Duodenal mucosa (tissue), 2 donors: ENCODE data around the gene POLR3E.

Experiments
- H3K27ac ChIP-seq: one replicate; pipeline ENCODE4 v1.7.0; 2013; ENCODE audit warnings: low read depth, low read length
- H3K27me3 ChIP-seq, 2 donors: one replicate each; pipeline ENCODE4 v1.7.0; 2013; ENCODE audit warnings: low read length in 2 of 2, control low read depth in 1 of 2; ENCODE audit not compliant: insufficient read depth in 2 of 2, control insufficient read depth in 1 of 2
- H3K36me3 ChIP-seq, 2 donors: one replicate each; pipeline ENCODE4 v1.7.0; 2013; ENCODE audit warnings: low read length in 2 of 2, control low read depth in 1 of 2; ENCODE audit not compliant: insufficient read depth in 2 of 2, control insufficient read depth in 1 of 2
- H3K4me1 ChIP-seq, 2 donors: one replicate each; pipeline ENCODE4 v1.7.0; 2013; ENCODE audit warnings: low read length in 2 of 2, control low read depth in 1 of 2; ENCODE audit not compliant: insufficient read depth in 2 of 2, control insufficient read depth in 1 of 2
- H3K4me3 ChIP-seq, 2 donors: one replicate each; pipeline ENCODE4 v1.7.0; 2013; ENCODE audit warnings: low read length in 2 of 2, low read depth in 1 of 2
- H3K9ac ChIP-seq, 2 donors: one replicate each; pipeline ENCODE4 v1.7.0; 2013; ENCODE audit warnings: low read length in 2 of 2, low read depth in 1 of 2
- H3K9me3 ChIP-seq, 2 donors: one replicate each; pipeline ENCODE4 v1.7.0; 2013; ENCODE audit warnings: low read length in 2 of 2, control low read depth in 1 of 2; ENCODE audit not compliant: control insufficient read depth in 1 of 2

Gene POLR3E

DNA sequence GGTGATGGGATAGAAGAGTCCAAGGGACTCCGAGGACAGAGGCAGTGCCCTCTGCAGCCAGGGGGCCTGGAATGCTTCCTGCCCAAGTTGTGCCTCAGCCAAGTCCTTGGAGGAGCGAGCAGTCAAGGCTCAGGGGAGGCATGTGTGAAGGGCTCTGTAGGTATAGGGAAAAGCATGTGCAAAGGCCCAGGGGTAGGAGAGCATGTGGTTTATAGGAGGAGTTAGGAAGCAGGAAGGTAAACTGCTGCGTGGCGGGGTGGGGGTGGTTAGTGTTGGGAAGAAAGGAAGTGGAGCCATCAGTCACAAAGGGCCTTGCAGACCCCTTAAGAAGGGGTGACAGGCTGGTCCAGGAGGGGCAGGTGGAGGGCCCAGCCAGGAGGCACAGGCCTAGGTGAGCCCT, 7.2 kb downstream of the POLR3E start:
- H3K36me3 ChIP-seq: peaks cover 35 to 72% of the 10 kb centered on the region in 2 donors

DNA sequence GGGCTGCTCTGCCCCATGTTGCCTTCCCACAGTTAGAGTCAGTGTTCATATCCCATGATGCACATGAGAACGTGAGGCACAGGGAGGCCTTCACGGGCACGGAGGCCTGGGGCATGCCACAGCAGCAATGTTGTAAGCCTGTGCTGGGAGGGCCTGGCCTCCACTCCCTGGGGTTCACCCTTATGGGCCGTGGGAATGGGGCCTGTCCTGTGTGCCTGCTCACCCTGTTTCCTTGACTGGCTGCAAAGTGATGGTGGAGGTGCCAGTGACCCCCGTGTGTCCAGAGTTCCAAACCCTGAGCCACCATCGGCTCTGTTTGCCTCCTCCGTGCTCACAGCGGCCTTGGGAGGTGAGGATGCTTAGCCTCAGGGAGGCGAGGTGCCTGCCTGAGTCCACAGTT, 9.6 kb downstream of the POLR3E start:
- Histone ChIP-seq H3K4me3 (no peak overlapping the region), H3K4me1 (no peaks in the 10 kb centered on the region), H3K9ac (no peak overlapping the region), H3K27ac (no peak overlapping the region), H3K27me3 (no peaks in the 10 kb centered on the region), H3K9me3 (no peaks in the 10 kb centered on the region), H3K36me3 (peaks cover 42 to 88% of the 10 kb centered on the region in 2 donors)

More for the DNA sequence above, 7.2 kb downstream of the POLR3E start:
- H3K9ac ChIP-seq: no peak overlapping the region
- H3K27me3 ChIP-seq: no peaks in the 10 kb centered on the region
- no peaks in the 10 kb centered on the region for H3K9me3 ChIP-seq
- H3K4me3 ChIP-seq: no peak overlapping the region
- H3K4me1 ChIP-seq: peaks cover 4 to 9% of the 10 kb centered on the region in 2 donors
- no peak overlapping the region for H3K27ac ChIP-seq

GRCh38 chr16:22307838-22308237, 10.6 kb downstream of the POLR3E start:
- Histone ChIP-seq H3K9me3 (no peaks in the 10 kb centered on the region), H3K9ac (no peak overlapping the region), H3K4me3 (no peak overlapping the region), H3K36me3 (peaks cover 37 to 84% of the 10 kb centered on the region in 2 donors), H3K4me1 (no peaks in the 10 kb centered on the region), H3K27ac (no peak overlapping the region), H3K27me3 (no peaks in the 10 kb centered on the region)

GRCh38 chr16:22308824-22309520, 11.8 kb downstream of the POLR3E start:
- H3K27me3 ChIP-seq: no peaks in the 10 kb centered on the region
- H3K4me1 ChIP-seq: no peaks in the 10 kb centered on the region
- H3K9me3 ChIP-seq: no peaks in the 10 kb centered on the region
- H3K27ac ChIP-seq: no peak overlapping the region
- no peak overlapping the region for H3K9ac ChIP-seq
- H3K36me3 ChIP-seq: peaks cover 43 to 87% of the 10 kb centered on the region in 2 donors
- H3K4me3 ChIP-seq: no peak overlapping the region

- Histone ChIP-seq H3K27ac (no peak overlapping the region), H3K4me3 (no peak overlapping the region), H3K27me3 (no peaks in the 10 kb centered on the region), H3K4me1 (no peaks in the 10 kb centered on the region), H3K9me3 (no peaks in the 10 kb centered on the region), H3K9ac (no peak overlapping the region), H3K36me3 (peaks cover 32 to 85% of the 10 kb centered on the region in 2 donors)
Observed at GRCh38 chr16:22311520-22311919, 14.3 kb downstream of the POLR3E start.

- Histone ChIP-seq H3K9me3 (no peaks in the 10 kb centered on the region), H3K27ac (no peak overlapping the region), H3K4me1 (no peaks in the 10 kb centered on the region)
Observed at GRCh38 chr16:22312897-22313781, 15.9 kb downstream of the POLR3E start.

GRCh38 chr16:22313876-22314470, 16.8 kb downstream of the POLR3E start:
- H3K9ac ChIP-seq: no peak overlapping the region
- no peaks in the 10 kb centered on the region for H3K9me3 ChIP-seq
- H3K27me3 ChIP-seq: no peaks in the 10 kb centered on the region
- H3K27ac ChIP-seq: no peak overlapping the region
- H3K4me1 ChIP-seq: no peaks in the 10 kb centered on the region
- no peak overlapping the region for H3K4me3 ChIP-seq
- peaks cover 34 to 81% of the 10 kb centered on the region in 2 donors for H3K36me3 ChIP-seq

More at GRCh38 chr16:22312897-22313781, 15.9 kb downstream of the POLR3E start:
- Histone ChIP-seq H3K36me3 (peaks cover 32 to 83% of the 10 kb centered on the region in 2 donors), H3K9ac (no peak overlapping the region), H3K27me3 (no peaks in the 10 kb centered on the region), H3K4me3 (no peak overlapping the region)

DNA sequence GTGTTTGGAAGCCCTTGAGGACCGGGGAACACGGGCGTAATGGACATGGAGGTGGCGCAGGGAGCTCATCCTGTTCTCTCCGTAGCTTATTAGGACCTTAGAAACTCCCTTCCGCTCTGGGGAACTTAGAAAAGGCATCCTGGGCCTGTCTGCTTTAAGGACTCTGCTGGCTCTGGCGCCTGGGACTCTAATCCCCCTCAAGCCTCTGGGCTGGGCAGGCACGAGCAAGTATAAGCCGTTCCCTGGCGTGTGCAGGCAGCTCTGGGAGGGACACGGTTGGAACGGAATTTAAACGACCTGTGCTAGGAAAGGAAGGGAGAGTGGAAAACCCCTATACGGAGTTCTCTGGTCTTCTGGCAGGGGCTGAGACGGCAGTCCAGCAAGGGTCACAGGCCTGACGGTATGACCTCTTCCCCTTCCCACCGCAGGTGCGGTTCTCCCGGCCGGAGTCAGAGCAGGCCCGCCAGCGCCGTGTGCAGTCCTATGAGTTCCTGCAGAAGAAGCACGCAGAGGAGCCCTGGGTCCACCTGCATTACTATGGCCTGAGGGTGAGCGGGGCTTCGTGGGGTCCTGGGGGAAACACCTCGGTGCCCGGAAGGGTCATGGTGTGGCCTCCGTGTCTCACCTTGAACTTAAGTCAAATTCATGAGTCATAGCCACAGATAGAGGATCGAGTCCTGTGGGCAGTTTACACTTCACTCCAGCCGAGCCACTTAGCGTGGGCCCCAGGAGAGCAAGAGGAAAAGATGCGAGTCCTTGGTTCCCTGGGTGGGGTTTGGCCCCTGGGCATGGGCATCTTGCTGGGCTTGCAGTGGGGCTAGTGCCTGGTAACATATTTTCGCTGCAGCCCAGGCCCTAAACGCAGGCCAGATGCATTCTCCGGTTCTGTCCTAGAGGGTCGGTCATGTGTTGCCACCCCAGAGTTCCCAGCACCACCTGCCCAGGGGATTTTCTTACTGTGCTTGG, 17.7 kb downstream of the POLR3E start:
- Histone ChIP-seq H3K4me1 (no peaks in the 10 kb centered on the region), H3K9me3 (no peaks in the 10 kb centered on the region), H3K27me3 (no peaks in the 10 kb centered on the region), H3K27ac (no peak overlapping the region), H3K36me3 (peaks cover 25 to 74% of the 10 kb centered on the region in 2 donors), H3K9ac (no peak overlapping the region), H3K4me3 (no peak overlapping the region)

DNA sequence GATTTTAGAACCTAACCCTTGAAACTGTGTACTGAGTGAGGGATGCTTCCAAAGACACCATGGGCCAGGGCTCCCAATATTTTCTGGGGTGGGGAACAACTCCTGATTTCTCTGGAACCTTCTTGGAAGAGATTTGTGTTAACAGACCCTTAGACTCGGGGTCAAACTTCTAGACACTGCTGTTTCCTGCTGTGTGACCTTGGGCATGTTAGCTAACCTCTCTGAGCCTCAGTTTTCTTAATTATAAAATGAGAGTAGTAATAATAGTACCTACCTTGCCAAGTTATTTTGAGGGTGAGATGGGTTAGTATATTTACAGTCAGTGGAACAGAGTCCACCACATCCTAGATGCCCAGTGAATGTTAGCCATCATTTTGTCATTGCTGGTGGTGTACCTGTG, 18.8 kb downstream of the POLR3E start:
- Histone ChIP-seq H3K27ac (no peak overlapping the region), H3K9me3 (no peaks in the 10 kb centered on the region), H3K36me3 (peaks cover 24 to 75% of the 10 kb centered on the region in 2 donors), H3K27me3 (no peaks in the 10 kb centered on the region), H3K4me3 (no peak overlapping the region), H3K9ac (no peak overlapping the region), H3K4me1 (no peaks in the 10 kb centered on the region)
